Renal cortex interstitium (tissue), 11 donors: ENCODE data around the gene NCK1. TPM values are rescaled to one million over a fixed set of nuclear protein-coding genes. Genes with fewer than 3 reads are reported as not detected.

ENCODE experiments used
- DNase-seq, 11 donors: peaks; one replicate each; pipeline ENCODE4 v3.0.0-alpha.2; 2013; ENCODE audit warnings: low read depth in 9 of 11, low spot score in 4 of 11; ENCODE audit errors: extremely low read depth in 1 of 11
- polyA plus RNA-seq, 3 donors: library from polyadenylated mRNA; unstranded; fragments of 120-200 nt; gene quantifications; one replicate each; pipeline ENCODE4 v1.2.1, GENCODE V29; 2013; ENCODE audit not compliant: insufficient read length in 3 of 3

Gene NCK1
- polyA plus RNA-seq, 3 donors, result 34.5 to 45.2 (median 34.8) TPM

DNA sequence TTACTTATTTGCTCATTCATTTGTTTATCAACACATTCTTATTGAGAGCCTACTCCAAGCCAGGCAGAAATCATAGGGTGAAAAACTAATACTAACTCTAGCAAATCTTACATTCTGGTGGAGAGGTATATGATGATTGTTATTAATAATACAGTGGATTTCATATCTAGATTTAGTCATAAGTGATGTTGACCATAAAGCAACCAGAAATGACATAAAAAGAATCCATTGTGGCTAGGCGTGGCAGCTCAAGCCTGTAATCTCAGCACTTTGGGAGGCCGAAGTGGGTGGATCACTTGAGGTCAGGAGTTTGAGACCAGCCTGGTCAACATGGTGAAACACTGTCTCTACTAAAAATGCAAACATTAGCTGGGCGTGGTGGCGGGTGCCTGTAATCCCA lies 69.6 kb downstream of the NCK1 start:
- no peak for DNase-seq

- no peak for DNase-seq
These were observed 70.5 kb downstream of the NCK1 start for GRCh38 chr3:136932523-136932922.

DNA sequence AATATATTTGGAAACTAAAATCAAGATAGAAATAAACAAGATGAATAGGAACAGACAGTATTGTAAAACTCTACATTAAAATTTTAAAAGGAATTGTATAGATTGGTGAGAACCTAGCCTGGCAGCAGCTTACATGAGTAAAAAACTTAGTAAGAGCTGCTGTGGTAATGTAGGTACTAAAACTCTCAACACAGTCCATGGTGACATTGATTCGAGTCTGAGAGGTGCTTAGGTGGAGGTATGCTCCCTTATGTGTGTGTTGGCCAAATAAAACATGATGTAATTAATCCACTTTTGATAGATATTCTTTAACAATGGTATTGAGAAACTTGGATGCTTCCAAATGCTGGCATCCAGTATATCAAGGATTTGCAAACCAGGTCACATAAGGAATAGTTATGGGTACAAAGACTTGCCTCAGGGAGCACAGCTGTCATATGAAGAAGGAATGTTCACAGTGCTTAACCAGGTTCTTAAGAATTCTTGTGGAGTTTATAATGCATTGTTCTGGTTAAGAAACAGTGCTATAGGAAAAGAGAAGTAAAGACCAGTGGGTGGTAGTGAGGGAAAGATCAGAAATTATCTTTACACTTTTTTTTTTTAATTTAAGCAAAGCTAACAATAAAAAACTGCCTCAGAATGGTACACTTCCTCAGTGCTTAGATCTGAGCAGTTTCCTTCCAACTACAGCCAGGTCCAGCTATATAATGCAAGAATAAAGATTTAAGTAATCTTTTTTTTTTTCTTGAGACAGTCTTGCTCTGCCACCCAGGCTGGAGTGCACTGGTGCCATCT lies 71.2 kb downstream of the NCK1 start:
- DNase-seq, result no peak

DNA sequence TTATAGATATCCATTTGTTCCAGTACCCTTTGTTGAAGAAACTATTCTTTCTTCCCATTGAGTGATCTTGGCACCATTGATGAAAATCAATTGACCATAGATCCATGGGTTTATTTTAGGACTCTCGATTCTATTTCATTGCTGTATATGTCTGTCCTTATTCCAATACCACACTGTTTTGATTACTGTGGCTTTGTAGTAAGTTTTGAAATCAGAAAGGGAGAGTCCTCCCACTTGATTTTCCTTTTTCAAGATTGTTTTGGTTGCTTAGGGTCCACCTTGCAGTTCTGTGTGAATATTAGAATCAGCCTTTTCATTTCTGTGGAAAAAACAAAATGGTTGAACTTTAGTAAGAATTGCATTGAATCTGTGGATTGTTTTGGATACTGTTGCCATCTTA lies 75.2 kb downstream of the NCK1 start:
- no peak for DNase-seq

- no peak for DNase-seq
These were observed 75.8 kb downstream of the NCK1 start for GRCh38 chr3:136937851-136938250.

GRCh38 chr3:136938334-136938733 lies 76.3 kb downstream of the NCK1 start:
- no peak for DNase-seq

DNA sequence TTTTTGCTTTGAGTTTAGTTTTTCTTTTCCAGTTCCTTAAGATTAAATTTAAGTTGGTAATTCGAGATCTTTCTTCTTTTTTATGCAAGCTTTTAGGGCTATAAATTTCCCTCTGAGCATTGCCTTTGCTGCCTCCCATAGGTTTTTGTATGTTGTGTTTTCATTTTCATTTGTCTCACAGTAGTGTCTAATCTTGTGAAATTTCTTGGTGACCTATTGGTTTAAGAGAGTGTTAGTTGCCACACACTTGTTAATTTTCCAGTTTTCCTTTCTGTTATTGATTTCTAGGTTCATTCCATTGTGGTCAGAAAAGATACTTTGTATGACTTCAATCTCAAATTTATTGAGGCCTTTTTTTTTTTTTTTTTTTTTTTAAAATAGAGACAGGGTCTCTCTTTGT lies 77.5 kb downstream of the NCK1 start:
- DNase-seq, result no peak

DNA sequence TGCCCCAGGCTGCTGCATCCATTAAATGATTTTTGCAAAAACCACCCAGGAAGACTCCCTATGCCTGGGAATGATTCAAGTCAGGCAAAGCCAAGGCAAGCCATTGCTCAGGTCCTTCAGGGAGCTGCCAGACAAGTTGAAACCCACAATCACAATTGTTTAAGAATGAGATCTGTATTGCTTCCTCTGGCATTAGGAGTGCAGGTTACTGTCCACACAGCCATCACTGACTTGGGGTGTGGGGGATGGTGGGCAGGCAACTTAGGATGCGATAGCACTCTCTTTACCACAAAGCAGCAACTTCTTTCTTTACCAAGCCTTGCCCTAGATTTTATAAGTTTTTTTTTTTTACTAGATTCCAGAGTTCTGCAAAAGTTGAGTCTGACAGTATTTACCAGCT lies 80.8 kb downstream of the NCK1 start:
- DNase-seq, result no peak

GRCh38 chr3:136943436-136943835 lies 81.4 kb downstream of the NCK1 start:
- DNase-seq, result no peak

DNA sequence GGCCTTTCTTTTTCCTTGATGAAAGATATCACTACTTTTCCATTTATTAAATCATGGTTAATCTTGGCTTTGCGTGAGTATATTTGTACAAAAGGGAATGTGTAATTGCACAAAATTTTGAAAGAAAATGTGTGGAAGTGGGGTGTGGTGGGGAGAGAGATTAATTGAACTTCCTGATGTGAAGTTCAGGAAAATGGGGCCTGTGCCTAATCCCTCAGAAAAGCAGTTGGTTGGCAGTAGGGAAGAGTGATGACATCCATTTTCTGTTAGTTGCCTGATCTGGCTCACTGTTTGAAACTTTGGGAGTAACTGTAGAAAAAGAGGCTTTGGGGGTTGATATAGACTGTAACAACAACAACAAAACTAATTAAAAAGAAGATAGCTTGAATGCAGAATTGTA lies 85.0 kb downstream of the NCK1 start:
- no peak for DNase-seq

DNA sequence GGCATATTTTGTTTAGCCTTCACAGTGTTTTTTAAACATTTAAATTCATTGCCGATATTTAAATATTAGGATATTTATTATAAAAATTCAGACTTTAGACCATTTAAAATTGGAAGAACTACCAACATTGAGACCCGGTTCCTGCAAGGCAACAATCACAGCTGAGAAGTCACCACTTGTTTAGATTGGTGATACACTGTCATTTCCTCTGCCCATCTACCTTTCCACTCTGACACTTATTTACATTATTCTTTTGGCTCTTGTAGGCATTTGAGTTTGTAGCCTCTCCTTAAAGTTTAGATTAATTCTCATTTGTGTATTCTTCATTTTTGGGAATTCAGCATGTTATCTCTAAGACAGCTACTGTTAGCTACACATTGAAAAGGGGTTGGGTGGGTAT lies 85.5 kb downstream of the NCK1 start:
- no peak for DNase-seq

- DNase-seq, result no peak
These were observed 87.1 kb downstream of the NCK1 start for GRCh38 chr3:136949146-136949545.

DNA sequence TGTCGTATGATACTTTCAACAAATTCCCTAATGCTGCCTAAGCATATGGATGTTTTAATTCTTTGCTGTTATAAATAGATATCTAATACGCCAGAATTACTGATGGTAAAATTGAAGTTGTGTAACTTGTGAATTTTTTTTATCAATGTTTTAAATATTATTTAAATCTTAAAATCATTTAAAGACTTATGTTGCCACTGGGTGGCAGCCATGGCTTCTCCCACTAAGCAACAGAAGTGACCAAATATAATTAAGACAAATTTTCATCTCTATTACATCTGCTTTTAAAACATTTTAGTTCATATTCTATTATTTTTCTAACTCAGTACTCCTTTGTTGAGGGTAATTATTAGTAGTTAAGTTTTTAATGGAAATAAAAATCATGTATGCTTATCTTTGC lies 87.7 kb downstream of the NCK1 start:
- no peak for DNase-seq

GRCh38 chr3:136950623-136951022 lies 88.6 kb downstream of the NCK1 start:
- DNase-seq, result no peak

DNA sequence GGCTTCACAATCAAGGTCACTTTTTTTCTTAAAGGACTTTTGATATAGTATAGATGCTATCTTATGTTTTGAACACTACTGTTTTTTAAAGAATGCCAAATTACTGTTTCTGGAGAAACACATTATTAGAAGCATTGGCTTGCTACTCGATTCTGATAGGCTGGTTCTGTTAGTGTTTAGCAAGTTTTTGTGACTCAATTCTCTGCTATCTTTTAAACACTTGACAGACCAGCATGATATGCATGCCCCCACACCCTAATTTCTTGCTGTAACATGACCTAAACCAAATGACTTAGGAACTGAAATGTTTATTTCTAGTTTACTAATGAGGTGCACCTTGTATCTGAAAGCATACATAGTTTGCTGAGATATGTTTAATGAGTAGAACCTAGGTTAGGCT lies 90.3 kb downstream of the NCK1 start:
- DNase-seq, result no peak

DNA sequence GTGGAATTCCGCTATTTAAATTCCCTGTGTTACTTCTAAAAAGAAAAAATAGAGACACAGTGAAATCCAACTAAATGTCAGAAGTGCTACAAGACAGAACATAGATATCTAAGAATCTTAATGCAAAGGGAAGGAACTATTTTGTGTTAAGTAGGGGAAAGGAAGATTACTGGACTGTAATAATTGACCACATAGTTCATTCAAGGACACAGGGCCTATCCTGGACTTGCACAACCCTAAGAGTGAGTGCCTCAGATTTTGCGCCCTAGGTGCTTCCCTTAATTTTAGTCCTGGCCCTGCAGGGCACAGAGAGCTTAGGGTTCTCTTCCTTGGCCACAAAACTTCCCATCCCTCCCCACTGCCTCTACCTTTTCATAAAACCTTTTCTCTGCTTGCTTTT lies 92.2 kb downstream of the NCK1 start:
- DNase-seq, result no peak

- no peak for DNase-seq
These were observed 93.2 kb downstream of the NCK1 start for GRCh38 chr3:136954980-136955780.

DNA sequence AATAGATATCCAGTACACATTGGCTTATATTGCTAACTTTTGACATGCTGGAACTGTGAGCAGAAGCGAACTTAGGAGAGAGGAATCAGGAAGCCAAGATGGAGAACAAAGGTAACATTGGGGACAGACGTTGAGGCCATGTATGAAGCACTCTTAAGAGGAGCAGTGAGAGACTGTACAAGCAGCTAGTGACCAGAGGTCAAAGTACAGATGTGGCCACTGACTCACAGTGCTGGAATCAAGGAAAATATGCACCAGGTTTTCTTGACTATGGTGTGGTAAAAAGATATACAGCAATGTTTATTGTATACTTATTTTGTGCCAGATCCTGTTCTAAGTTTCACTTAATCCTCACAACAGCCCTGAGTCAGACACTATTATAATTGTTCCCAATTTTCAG lies 93.8 kb downstream of the NCK1 start:
- DNase-seq, result no peak

DNA sequence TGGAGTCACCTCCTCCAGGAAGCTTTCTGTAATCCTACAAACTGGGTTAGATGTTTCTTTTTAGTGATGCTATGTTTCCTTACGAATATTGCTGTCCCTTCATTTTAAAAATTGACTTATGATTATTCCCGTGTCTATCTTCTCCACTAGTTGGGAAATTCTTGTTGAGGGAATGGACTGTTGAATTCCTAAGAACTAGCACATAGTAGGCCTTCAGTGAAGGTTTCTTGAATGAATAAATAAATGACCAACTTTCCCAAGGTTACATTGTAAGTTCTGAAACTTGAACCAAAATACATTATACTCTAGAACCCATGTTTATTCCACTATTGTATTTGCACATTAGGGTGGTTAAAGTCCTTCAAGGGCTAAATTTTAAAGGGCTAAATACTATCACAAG lies 95.0 kb downstream of the NCK1 start:
- no peak for DNase-seq

- no peak for DNase-seq
These were observed 95.8 kb downstream of the NCK1 start, which contains the start of gene IL20RB for GRCh38 chr3:136957751-136958288. Gene IL20RB (plus strand): TSS chr3:136957983. CDS start chr3:136958114, 131 bp downstream.
